Measurements from ENCODE around the gene MGRN1.

GRCh38 chr16:4689091-4689671, 64.6 kb downstream of the MGRN1 start:
- TF ChIP-seq EP300 (IDR thresholded peaks at IDR 0.05; ENCODE audit: borderline replicate concordance) (no peak), REST (IDR thresholded peaks at IDR 0.05; ENCODE audit: low read depth) (no peak), MAX (IDR thresholded peaks at IDR 0.05) (no peak), RAD21 (IDR thresholded peaks at IDR 0.05; ENCODE audit: low read depth) (no peak)

Measured in Ishikawa (cell line).